ENCODE measurements around the gene CDH5.

Gene CDH5

DNA sequence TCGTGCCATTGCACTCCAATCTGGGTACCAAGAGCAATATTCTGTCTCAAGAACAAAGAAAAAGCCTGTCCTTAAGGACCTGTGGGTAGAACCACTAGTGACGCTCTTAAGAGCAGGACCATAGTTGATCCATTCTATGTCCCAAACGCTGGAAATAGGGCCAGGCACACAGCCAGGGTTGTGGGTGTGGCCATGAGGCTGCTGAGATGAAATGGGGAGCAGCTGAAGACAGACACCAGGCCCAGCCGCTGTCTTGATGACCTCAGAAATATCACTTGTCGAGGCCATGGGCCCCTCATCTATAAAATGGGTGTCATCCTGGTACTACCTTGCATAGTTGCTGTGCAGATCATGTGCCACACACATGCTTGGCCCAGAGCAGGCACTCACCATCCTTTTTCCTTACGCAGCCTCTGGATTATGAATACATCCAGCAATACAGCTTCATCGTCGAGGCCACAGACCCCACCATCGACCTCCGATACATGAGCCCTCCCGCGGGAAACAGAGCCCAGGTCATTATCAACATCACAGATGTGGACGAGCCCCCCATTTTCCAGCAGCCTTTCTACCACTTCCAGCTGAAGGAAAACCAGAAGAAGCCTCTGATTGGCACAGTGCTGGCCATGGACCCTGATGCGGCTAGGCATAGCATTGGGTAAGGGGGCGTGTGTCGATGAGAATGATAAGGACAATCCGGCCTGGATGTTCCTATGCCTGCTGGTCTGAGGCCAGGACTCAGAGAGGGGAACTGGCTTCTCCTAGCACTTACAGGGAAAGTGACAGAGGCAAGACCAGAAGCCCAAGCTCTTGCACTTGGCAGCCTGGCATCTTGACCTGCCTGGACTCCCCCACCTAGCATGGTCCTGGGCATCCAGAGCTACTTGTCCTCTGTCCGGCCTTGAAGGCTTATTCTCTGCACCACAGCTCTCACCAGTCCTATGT lies 25.5 kb downstream of the CDH5 start:
- DNase-seq (ENCODE audit: low read depth in 2 of 2): no peak

DNA sequence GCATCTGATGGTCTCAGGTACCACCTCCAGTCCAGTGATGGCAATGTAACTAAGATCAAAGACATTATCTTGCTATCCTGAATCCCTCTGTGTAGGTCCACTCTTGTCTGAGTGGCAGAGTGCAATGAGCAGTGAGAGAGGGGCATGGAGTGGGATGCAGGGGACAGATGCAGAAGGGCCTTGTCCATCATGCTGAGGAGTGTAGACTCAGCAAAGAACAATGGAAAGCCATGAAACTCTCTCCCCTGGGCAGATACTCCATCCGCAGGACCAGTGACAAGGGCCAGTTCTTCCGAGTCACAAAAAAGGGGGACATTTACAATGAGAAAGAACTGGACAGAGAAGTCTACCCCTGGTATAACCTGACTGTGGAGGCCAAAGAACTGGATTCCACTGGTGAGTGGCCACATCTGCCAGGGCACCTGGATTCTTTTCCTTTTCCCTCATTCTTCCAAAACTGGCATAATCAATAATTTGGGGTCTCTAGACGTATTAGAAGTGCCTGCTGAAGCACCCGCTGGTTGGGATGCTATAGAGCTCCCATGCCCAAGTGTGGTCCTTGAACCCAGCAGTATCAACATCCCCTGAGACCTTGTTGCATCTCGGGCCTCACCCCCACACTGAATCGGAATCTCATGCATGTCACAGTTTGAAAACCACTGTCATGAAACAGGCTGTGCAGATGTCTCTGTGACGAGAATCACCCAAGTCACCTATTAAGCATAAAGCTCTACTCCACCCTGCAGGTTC lies 29.5 kb downstream of the CDH5 start:
- DNase-seq (ENCODE audit: low read depth in 2 of 2): no peak

DNA sequence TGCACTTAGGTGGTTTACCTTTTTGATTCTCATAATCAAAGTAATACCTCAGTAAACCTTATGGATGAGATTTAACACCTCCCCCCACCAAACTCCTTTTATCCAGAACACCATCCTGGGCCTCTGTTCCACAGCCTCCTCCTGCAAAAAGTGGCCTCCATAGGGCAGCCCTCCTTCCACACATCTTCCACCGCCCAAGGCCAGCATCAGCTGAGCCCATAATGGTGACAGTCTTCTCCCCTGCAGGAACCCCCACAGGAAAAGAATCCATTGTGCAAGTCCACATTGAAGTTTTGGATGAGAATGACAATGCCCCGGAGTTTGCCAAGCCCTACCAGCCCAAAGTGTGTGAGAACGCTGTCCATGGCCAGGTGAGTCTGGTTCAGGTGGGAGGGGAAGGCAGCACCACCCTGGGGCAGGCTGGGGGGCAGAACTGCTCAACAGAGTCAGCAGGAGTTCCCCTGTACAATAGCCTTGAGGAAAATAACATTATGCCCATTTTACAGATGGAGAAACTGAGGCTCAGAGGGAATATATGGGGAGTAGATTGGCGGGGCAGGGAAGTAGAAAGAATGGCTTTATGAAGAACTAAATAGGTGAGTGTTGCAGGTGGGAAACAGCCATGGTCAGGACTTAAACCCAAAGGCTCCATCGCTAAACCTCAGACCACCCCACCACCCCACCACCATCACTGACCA lies 31.4 kb downstream of the CDH5 start:
- DNase-seq (ENCODE audit: low read depth in 2 of 2): no peak

DNA sequence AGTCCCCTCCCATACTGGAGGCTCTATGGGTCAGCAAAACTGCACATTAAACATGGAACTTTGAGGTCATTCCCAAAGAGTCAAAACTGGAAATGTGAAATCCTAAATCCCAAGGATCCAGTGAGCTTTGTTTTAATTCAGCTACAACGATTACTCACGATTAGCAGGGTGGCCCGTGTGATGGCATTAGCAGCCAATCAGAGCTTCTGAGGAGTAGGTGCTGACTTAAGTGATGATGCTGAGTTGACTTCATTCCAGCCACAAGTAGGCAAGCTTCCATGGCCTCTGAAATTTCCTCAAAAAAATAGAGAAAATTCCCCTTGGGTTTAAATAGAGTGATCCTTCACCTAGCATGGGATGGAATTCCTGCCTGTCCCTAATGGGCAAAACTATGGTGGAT lies 32.5 kb downstream of the CDH5 start:
- DNase-seq (ENCODE audit: low read depth in 2 of 2): no peak

DNA sequence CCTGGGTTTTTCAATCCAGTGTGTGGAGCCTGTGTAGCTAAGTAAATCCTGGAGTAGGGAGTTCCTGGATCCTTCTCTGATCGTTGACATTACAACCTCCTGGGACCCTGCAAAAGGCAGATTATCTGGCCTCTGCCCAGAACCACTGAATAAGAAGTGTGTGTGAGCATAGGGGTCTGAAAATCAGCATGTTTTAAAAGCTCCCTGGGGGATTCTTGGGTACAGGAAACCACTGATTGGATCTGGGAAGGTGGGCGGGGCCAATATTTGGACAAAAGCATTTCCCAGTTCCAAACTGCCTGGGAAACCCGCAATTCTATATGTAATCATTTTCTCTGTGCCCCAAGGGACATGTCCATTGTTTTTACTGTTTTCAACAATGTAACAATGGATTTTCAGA lies 33.4 kb downstream of the CDH5 start:
- no peak for DNase-seq (ENCODE audit: low read depth in 2 of 2)

DNA sequence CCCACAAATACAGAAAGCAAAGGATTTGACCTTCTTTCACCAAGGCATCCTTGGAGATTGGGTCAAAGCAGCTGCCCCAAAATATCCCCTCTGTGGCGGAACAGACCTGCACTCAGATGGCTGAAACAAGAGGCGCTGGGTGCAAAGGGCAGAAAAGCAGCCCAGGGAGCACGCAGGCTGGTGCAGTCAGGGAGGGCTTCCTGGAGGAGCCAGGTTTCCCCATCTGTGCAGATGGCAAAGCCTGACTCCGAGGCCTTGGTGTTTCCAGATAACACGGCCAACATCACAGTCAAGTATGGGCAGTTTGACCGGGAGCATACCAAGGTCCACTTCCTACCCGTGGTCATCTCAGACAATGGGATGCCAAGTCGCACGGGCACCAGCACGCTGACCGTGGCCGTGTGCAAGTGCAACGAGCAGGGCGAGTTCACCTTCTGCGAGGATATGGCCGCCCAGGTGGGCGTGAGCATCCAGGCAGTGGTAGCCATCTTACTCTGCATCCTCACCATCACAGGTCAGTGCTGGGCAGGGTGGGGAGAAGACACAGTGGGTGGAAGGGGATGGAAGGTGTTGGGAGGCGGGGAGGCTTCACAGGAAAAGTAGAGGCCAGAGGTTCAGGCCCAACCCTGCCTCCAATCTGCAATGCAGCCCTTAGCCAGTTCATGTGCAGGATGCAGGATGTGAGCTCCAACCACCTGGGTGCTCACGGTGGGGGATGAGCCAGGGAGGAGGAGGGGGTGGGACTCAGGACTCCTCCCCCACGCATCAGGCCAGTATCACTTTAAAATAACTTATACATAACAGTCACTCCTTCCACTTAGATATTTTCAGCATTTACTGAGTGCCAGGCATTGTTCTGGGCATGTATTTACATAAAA lies 34.3 kb downstream of the CDH5 start:
- DNase-seq (ENCODE audit: low read depth in 2 of 2): no peak

DNA sequence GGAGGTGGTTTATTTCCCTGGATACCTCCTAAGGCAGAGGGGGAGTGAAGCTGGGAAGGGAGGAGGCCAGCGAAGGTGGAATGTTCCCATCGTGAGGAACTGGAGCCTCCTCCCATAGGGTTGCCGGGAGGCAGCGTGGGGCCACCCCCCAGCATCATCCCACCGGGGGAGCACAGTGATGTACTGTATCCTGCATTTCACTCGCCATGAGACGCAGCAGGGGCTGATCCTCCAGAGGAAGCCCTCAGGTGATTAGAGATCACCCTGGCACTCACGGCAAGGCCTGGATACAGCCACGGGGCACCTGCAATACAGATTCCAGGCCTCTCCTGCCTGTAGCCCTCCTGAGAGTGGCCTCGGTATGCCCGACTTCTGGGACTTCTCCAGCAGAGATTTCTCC lies 35.1 kb downstream of the CDH5 start:
- no peak for DNase-seq (ENCODE audit: low read depth in 2 of 2)

DNA sequence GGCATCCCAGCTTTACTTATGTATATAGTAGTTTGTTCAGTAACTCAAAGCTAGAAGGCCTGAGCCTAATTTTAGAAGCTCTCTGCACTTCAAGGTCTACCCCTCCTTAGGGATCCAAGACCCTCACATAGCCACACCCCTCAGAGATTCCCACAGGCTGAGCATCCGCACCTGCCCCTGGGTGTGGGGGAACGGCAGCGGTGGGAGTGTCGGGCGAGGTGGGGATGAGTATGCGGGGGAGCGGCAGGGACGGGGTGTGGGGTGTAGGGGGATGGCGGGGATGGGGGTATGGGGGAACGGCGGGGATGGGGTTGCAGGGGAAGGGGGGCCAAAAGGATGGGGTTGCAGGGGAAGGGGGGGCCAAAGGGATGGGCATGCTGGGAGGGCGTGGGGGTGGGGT lies 35.7 kb downstream of the CDH5 start:
- no peak for DNase-seq (ENCODE audit: low read depth in 2 of 2)

DNA sequence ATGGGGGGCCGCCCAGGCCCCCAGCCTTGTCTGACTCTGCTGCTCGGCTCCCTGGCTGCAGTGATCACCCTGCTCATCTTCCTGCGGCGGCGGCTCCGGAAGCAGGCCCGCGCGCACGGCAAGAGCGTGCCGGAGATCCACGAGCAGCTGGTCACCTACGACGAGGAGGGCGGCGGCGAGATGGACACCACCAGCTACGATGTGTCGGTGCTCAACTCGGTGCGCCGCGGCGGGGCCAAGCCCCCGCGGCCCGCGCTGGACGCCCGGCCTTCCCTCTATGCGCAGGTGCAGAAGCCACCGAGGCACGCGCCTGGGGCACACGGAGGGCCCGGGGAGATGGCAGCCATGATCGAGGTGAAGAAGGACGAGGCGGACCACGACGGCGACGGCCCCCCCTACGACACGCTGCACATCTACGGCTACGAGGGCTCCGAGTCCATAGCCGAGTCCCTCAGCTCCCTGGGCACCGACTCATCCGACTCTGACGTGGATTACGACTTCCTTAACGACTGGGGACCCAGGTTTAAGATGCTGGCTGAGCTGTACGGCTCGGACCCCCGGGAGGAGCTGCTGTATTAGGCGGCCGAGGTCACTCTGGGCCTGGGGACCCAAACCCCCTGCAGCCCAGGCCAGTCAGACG lies 36.2 kb downstream of the CDH5 start:
- no peak for DNase-seq (ENCODE audit: low read depth in 2 of 2)

DNA sequence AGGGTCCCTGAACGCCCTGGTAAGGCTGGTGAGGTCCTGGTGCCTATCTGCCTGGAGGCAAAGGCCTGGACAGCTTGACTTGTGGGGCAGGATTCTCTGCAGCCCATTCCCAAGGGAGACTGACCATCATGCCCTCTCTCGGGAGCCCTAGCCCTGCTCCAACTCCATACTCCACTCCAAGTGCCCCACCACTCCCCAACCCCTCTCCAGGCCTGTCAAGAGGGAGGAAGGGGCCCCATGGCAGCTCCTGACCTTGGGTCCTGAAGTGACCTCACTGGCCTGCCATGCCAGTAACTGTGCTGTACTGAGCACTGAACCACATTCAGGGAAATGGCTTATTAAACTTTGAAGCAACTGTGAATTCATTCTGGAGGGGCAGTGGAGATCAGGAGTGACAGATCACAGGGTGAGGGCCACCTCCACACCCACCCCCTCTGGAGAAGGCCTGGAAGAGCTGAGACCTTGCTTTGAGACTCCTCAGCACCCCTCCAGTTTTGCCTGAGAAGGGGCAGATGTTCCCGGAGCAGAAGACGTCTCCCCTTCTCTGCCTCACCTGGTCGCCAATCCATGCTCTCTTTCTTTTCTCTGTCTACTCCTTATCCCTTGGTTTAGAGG lies 37.1 kb downstream of the CDH5 start:
- no peak for DNase-seq (ENCODE audit: low read depth in 2 of 2)

DNA sequence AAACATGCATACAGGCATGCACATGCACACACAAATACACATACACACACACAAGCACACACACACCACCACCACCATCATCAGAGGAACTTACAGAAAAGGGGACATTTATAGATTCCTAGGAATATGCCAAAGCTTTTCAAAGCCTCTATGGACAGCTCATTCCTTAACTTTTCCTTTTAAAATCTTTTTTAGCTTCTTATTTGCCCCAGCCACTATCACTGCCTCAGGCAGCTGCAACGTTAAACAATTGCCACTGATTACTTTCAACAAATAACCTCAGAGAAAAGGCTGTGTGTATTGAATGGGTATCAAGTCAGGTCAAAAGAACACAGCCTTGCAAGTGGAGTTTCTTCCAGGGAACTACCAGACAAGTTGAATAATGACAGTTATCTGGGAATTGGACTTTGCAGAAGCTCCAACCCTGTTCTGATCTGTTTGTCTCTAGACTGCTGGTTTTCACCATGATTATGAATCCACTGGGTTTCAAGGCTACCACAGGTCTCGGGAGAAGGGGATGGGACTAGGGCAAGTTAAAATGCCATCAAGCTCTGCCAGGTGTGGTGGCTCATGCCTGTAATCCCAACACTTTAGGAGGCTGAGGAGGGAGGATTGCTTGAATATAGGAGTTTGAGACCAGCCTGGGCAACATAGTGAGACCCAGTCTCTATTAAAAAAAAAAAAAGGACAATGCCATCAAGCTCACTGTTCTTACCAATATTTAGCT lies 38.7 kb downstream of the CDH5 start:
- no peak for DNase-seq (ENCODE audit: low read depth in 2 of 2)

DNA sequence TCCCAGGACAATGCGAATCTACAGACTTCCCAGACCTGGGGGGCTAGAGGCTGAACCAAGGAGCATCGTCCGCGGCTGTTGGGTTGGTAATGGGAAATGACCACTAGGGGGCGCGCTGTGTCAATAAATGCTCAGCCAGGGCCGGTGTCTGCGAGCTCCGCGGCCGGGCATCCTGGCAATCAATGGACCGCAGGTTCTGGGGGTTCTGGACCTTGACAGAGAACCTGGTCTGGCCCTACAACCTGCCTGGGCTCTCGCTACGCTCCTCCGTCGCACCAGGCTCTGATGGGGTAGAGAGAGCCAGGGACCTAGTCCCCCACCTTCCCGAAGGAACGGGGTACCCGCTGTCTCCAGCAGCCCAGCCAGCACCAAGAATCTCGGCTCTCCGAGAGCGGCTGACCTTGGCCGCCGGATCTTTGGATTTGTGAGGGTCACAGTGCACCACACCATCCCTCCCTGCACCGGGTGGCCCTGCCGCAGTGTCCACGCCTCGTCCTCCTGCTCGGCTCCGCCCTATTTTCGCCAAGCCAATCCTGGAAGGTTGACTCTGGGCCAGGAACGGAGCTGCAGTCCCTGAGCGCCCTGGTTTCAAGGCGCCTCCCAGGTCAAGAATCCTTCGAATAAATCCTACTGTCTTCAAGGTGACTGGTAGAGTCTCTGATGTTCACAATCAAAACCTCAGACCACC lies 40.2 kb downstream of the CDH5 start:
- DNase-seq (ENCODE audit: low read depth in 2 of 2): peak; percentile 68 to 84

DNA sequence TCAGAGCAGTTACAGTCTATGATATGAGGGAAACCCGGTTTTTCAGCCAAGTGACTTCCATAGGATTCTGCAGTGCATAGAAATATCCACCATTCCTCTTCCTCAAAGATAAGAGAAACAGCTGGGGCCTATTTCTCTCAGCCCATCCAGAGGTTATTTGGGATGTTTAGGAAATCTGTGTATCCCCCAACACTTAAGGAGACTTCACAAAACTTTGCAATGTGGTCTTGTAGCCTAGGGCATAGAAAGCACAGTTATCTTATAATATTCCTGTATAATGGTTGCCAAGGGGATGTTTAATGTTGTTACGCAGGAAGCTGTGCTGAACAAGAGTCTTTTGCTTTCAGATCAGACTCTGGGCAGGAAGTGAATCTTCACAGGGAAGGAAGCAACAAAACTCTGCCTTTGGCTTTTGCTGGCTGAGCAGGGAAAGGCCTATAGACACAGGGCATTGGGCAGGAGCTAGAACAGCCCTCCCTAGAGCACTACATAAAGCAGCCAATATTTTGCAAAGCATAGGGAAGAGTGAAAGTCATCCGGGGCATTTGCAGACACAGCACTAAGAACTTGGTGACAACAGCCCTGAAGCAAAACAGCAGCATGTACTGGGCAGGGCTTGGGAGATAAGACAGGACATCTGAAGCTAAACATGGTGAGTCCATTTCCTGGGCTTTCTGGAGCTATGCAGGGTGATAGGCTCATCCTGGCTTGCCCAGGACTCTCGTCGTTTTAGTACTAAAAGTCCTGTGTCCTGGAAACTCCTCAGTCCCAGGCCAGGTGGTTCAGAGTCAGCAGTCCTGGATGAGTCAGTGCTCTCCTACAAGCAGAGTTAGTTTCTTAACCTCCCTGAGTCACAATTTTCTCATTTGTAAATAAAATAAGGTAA lies 41.9 kb downstream of the CDH5 start:
- DNase-seq (ENCODE audit: low read depth in 2 of 2): no peak

DNA sequence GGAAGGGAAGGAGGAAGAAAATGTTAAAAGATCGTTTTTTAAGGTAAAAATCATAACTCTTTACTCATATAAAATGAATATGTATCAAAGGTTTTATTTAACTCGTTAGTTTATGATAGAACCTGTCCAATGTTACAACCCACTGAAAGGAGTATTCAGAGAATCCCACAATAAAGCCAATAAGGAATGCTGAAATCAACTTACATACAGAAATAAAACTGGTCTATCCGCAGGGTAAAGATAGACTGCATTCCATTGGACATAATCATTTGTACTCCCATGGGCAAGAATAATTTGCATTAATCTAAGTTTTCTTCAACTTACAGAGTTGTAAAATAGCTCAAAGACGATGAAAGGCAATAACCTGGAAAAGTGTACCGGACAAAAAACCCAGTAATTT lies 42.7 kb downstream of the CDH5 start:
- DNase-seq (ENCODE audit: low read depth in 2 of 2): no peak

DNA sequence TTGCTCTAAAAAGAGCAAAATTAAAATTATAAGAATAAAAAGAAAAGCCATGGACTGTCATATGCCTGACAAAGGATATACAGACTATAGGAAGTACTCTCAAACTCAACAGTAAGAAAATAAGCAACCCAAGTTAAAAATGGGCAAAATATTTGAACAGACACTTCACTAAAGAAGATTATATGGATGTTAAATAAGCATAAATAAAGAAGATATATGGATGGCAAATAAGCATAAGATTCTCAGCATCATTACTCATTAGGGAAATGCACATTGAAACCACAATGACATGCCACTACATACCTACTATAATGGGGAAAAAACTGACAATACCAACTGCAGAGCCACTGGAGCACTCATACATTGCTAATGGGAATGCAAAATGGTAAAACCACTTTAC lies 45.7 kb downstream of the CDH5 start:
- DNase-seq (ENCODE audit: low read depth in 2 of 2): no peak

DNA sequence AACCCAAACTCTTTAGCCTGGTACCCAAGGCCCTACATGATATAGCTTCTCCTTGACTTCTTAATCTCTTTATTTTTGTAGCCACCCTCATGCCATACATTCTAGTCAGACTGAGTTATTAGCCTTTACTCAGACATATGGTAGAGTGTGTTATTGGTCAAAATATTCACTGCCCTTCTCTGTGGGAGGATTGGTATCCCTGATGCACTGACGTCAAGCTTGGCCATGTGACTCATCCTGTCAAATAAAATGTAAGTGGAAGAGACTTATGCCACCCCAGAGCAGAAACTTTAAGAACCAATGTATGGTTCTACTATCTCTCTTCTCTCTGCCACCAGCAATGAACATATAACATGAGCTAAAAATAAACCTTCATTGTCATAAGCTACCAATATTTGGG lies 48.4 kb downstream of the CDH5 start:
- no peak for DNase-seq (ENCODE audit: low read depth in 2 of 2)

DNA sequence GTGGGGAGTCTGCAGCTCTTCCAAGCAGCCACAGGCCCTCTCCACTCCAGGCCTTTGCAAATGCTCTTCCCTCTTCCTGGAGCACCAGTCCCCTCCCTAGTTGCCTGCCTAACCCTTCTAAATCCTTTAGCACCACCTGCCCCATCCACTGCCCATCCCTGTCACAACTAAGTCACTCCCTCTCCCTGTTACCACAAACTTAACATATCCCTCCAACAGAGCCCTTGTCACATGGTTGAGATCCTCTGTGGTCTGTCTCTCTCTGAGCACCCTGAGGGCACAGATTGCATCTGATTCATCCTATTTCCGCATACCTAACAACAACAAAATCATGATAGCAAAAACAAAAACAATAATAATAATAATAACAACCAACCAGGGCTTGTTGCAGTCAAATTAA lies 49.6 kb downstream of the CDH5 start:
- DNase-seq (ENCODE audit: low read depth in 2 of 2): no peak

All from stimulated activated CD4-positive, alpha-beta T cell treated with anti-CD3 and anti-CD28 coated beads, Interleukin-15, amount 100 ng/mL, for 48 hours (primary cell).